GM12878 (cell line): Measurements from ENCODE around the gene COL26A1. TPM values are rescaled to one million over a fixed set of nuclear protein-coding genes. Genes with fewer than 3 reads are reported as not detected.

Experiments used
- ATAC-seq: fragments of 200-7000 bp; cut with Tn5 transposase; 3 replicates; pipeline ENCODE4 v1.9.1; 2020; ENCODE audit warnings: mild to moderate bottlenecking, moderate library complexity
- BruUV-seq: library from RNA; stranded (reverse); fragments of 400-500 nt; replicated peaks from 2 replicates; lab custom pipeline; 2021; lab: Mats Ljungman, UMichigan
- CTCF ChIA-PET: fragments of 300-600 bp; sonication (Branson Sonifier 250); formaldehyde crosslinking; extraction: SDS; loops from one replicate; lab custom pipeline; 2021; ENCODE audit warnings: inconsistent platforms; lab: Yijun Ruan, JAX
- POLR2A ChIA-PET: fragments of 350-600 bp; formaldehyde crosslinking; extraction: SDS; loops from one replicate; lab custom pipeline; 2021; ENCODE audit warnings: inconsistent platforms; lab: Charles Lee
- RAD21 ChIA-PET: fragments of 300-600 bp; sonication (Branson Sonifier 250); formaldehyde crosslinking; loops from one replicate; lab custom pipeline; 2023; ENCODE audit warnings: antibody characterized with exemption; ENCODE audit not compliant: unreplicated experiment; lab: Charles Lee
- SMC1A ChIA-PET: fragments of 300-600 bp; sonication (Branson Sonifier 250); formaldehyde crosslinking; loops from one replicate; lab custom pipeline; 2023; ENCODE audit not compliant: unreplicated experiment, uncharacterized antibody; lab: Charles Lee
- DNase-seq: peaks from one replicate; pipeline ENCODE4 v3.0.0-alpha.2; 2011; ENCODE audit warnings: low read depth, low spot score
- FAIRE-seq: peaks from 3 replicates; lab custom pipeline; 2011; peaks lifted over from hg19 to GRCh38; lab: Jason Lieb, UNC
- H2AFZ ChIP-seq: 2 replicates; pipeline ENCODE4 v1.6.0; 2011; ENCODE audit warnings: low read depth, low read length, control low read depth; ENCODE audit not compliant: control insufficient read depth
- H3K27ac ChIP-seq: 2 replicates; pipeline ENCODE4 v1.5.1; 2011; ENCODE audit warnings: control low read depth; ENCODE audit not compliant: control insufficient read depth, insufficient read depth
- H3K27me3 ChIP-seq, 2 experiments: replicated peaks in 1 of 2; 2 replicates each; pipeline versions ENCODE4 v1.6.0 to v1.6.1; 2011; ENCODE audit warnings: low read length in 1 of 2; ENCODE audit not compliant: control insufficient read depth in 2 of 2, insufficient read depth in 2 of 2
- H3K36me3 ChIP-seq, 2 experiments: 2 replicates each; pipeline ENCODE4 v1.5.1; 2011; ENCODE audit warnings: low read length in 1 of 2; ENCODE audit not compliant: control insufficient read depth in 2 of 2, insufficient read depth in 2 of 2
- H3K4me1 ChIP-seq: 2 replicates; pipeline ENCODE4 v1.6.1; 2011; ENCODE audit warnings: mild to moderate bottlenecking, low read length, moderate library complexity, mixed read lengths; ENCODE audit not compliant: control insufficient read depth, insufficient read depth
- H3K4me2 ChIP-seq: 2 replicates; pipeline ENCODE4 v1.6.0; 2011; ENCODE audit warnings: control low read depth; ENCODE audit not compliant: control insufficient read depth, insufficient read depth
- H3K4me3 ChIP-seq: fragments of 200-600 bp; sonication (generic); 2 replicates; pipeline ENCODE4 v1.5.1; 2016
- H3K79me2 ChIP-seq: 2 replicates; pipeline ENCODE4 v1.6.0; 2011; ENCODE audit warnings: low read length; ENCODE audit not compliant: control insufficient read depth, insufficient read depth
- H3K9ac ChIP-seq: 2 replicates; pipeline ENCODE4 v1.8.0; 2011; ENCODE audit warnings: low read length, control low read depth, mixed read lengths; ENCODE audit not compliant: control insufficient read depth, insufficient read depth
- H3K9me3 ChIP-seq: replicated peaks from 3 replicates; pipeline ENCODE4 v1.5.1; 2011; ENCODE audit warnings: mild to moderate bottlenecking, low read length; ENCODE audit not compliant: control insufficient read depth, insufficient read depth
- H4K20me1 ChIP-seq: 2 replicates; pipeline ENCODE4 v1.6.0; 2011; ENCODE audit not compliant: control insufficient read depth, insufficient read depth
- IKZF1 ChIP-seq: fragments of 450-650 bp; conservative IDR thresholded peaks from 2 replicates; pipeline ENCODE4 v1.6.1; 2017; ENCODE audit warnings: antibody characterized with exemption, mild to moderate bottlenecking
- KLF5 ChIP-seq: fragments of 450-650 bp; IDR thresholded peaks from 2 replicates; pipeline ENCODE4 v1.6.1; 2014; ENCODE audit warnings: mild to moderate bottlenecking; ENCODE audit not compliant: partially characterized antibody
- MEF2B ChIP-seq: fragments of 450-650 bp; IDR thresholded peaks from 2 replicates; pipeline ENCODE4 v1.6.1; 2018; ENCODE audit warnings: mild to moderate bottlenecking, moderate library complexity; ENCODE audit not compliant: partially characterized antibody, poor library complexity, severe bottlenecking
- MYB ChIP-seq: fragments of 150-350 bp; IDR thresholded peaks from 2 replicates; pipeline ENCODE4 v1.6.1; 2014; ENCODE audit warnings: mild to moderate bottlenecking, low read depth, low read length, borderline replicate concordance
- NFIC ChIP-seq: IDR thresholded peaks from 2 replicates; pipeline ENCODE4 v1.6.1; 2012; ENCODE audit warnings: low read depth, mild to moderate bottlenecking, inconsistent platforms, low read length, moderate library complexity
- NFYA ChIP-seq: IDR thresholded peaks from 2 replicates; pipeline ENCODE4 v1.6.1; 2011; ENCODE audit warnings: low read depth, mild to moderate bottlenecking, low read length, improper control_type of control experiment, borderline replicate concordance
- NR2F1 ChIP-seq: fragments of 450-650 bp; conservative IDR thresholded peaks from 2 replicates; pipeline ENCODE4 v1.6.1; 2017; ENCODE audit warnings: mild to moderate bottlenecking
- NRF1 ChIP-seq: conservative IDR thresholded peaks from 2 replicates; pipeline ENCODE4 v1.6.1; 2011; ENCODE audit warnings: mild to moderate bottlenecking, low read depth, low read length, improper control_type of control experiment
- RAD51 ChIP-seq: fragments of 450-650 bp; IDR thresholded peaks from 2 replicates; pipeline ENCODE4 v1.6.1; 2016; ENCODE audit warnings: moderate library complexity, mild to moderate bottlenecking, inconsistent platforms
- RELA ChIP-seq: fragments of 450-650 bp; IDR thresholded peaks from 2 replicates; pipeline ENCODE4 v1.8.0; 2014; ENCODE audit warnings: borderline replicate concordance; ENCODE audit not compliant: partially characterized antibody
- RFX5 ChIP-seq: IDR thresholded peaks from 2 replicates; pipeline ENCODE4 v1.6.1; 2011; ENCODE audit warnings: low read depth, low read length, improper control_type of control experiment
- SMAD5 ChIP-seq: IDR thresholded peaks from 2 replicates; pipeline ENCODE4 v1.6.1; 2016; ENCODE audit warnings: antibody characterized with exemption, low read depth
- SREBF2 ChIP-seq: IDR thresholded peaks from 2 replicates; pipeline ENCODE4 v1.6.1; 2012; ENCODE audit warnings: mild to moderate bottlenecking, low read length
- SRF ChIP-seq, 2 experiments: IDR thresholded peaks; 2 replicates each; pipeline ENCODE4 v1.6.1; 2011; ENCODE audit warnings: low read depth in 2 of 2, low read length in 2 of 2, mild to moderate bottlenecking in 1 of 2, moderate library complexity in 1 of 2
- STAT1 ChIP-seq: fragments of 450-650 bp; conservative IDR thresholded peaks from 2 replicates; pipeline ENCODE4 v1.6.1; 2014; ENCODE audit warnings: antibody characterized with exemption, mild to moderate bottlenecking
- YBX1 ChIP-seq: fragments of 450-650 bp; IDR thresholded peaks from 2 replicates; pipeline ENCODE4 v1.6.1; 2016; ENCODE audit warnings: antibody characterized with exemption
- YY1 ChIP-seq: IDR thresholded peaks from 2 replicates; pipeline ENCODE4 v1.6.1; 2011; ENCODE audit warnings: low read depth, mild to moderate bottlenecking, low read length
- ZSCAN29 ChIP-seq: fragments of 450-650 bp; IDR thresholded peaks from 2 replicates; pipeline ENCODE4 v1.6.1; 2017; ENCODE audit warnings: mild to moderate bottlenecking, moderate library complexity
- WGBS: methylation state at CpG from one replicate; pipeline ENCODE4 v1.1.6; 2016; ENCODE audit warnings: low lambda C conversion rate; ENCODE audit not compliant: insufficient replicate concordance, insufficient coverage; ENCODE audit errors: missing lambda C conversion rate; 5-methylcytosine and 5-hydroxymethylcytosine counted together
- in situ Hi-C: fragments of 300-500 bp; cut with MboI; formaldehyde crosslinking; loops from 9 replicates; pipeline ENCODE4 v1.14.3; 2018; ENCODE audit warnings: mixed read lengths
- intact Hi-C: fragments of 100-400 bp; cut with micrococcal nuclease; formaldehyde crosslinking; loops from one replicate; pipeline ENCODE4 v1.14.2; 2022; ENCODE audit not compliant: unreplicated experiment
- polyA plus RNA-seq, 11 experiments: library from polyadenylated mRNA; depleted of rRNA in 4 of 11; unstranded in 6 of 11; stranded (reverse) in 5 of 11; fragments of >200 nt; fragmentation: Nextera tagmentation in 4 of 11; fragmentation: Illumina TruSeq in 1 of 11; extraction: Ambion mirVana in 4 of 11; extraction: Trizol in 1 of 11; gene quantifications; 1 replicate in 1 of 11; 2 replicates in 10 of 11; pipeline versions ENCODE4 v1.2.1 to v1.2.3, GENCODE V29; 2011 to 2016; ENCODE audit warnings: inconsistent platforms in 2 of 11, missing spikeins in 2 of 11, low read depth in 1 of 11
- total RNA-seq, 4 experiments: library from RNA; depleted of rRNA in 3 of 4; stranded (reverse); fragments of >200 nt in 3 of 4; fragmentation: Illumina TruSeq in 1 of 4; extraction: Trizol in 1 of 4; gene quantifications; 2 replicates each; pipeline versions ENCODE4 v1.2.1 to v1.2.3, GENCODE V29; 2013 to 2021
- TF ChIP-seq, protein P1 (sequence below): fragments of 450-650 bp; IDR thresholded peaks from 2 replicates; pipeline ENCODE4 v1.6.1; 2016; ENCODE audit warnings: mild to moderate bottlenecking
- TF ChIP-seq, protein P2 (sequence below): IDR thresholded peaks from 2 replicates; pipeline ENCODE4 v1.6.1; 2011; ENCODE audit warnings: borderline replicate concordance, low read depth, mild to moderate bottlenecking, moderate library complexity, low read length; ENCODE audit not compliant: insufficient read depth, poor library complexity, severe bottlenecking

The COL26A1 gene
- total and polyA plus RNA-seq, 10 of the 15 experiments (the other 5 are each of a cell fraction or from before 2014, with no cell fraction given), result 0.08 TPM; not detected in 9

DNA sequence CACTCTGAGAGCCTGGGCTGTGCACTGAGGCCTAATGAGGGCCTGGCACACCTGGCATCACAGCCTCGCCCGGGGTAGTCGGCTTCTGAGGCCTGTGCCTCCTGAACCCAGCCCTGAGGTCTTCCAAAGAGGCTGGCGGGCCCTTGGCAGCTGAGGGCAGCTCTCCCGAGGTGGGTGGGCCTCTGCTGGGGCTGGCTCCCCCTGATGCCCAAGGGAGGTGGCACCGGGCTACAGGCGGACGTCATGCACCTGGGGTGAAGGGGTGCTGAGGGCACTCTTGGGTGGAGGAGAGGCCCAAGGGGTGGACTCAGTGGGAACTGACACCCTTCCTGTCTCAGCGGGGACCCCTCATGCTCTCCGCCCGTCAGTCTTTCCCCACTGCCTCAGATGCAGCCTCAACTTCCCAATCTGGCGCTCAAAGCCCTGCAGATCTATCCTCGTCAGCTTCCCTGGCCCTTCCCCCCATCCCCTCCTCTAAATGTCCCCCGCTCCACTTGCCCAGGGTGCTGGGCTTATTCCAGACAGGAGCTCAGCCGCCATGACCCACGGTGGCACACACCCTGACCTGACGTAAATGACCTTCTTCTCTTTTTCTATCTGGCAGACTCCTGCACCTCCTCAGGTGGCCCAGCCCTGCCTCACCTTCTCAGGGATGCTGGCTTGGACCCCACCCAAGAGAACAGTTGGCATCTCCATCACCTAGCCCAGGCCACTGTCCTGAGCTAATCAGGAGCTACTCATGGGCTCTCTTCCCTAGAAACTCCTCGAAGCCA, 228.2 kb downstream of the COL26A1 start:
- RAD21 ChIA-PET, result no interaction called here
- H2AFZ ChIP-seq, result no peak overlapping the region
- POLR2A ChIA-PET, result no interaction called here
- FAIRE-seq (no peak), ATAC-seq (no peak), DNase-seq (no peak)
- H3K4me3 ChIP-seq, result no peak overlapping the region
- no peaks in the 10 kb centered on the region for H3K36me3 ChIP-seq
- H3K9ac ChIP-seq, result no peak overlapping the region
- H3K4me2 ChIP-seq, result no peak overlapping the region
- H3K9me3 ChIP-seq, result no peaks in the 10 kb centered on the region
- intact Hi-C loops, result no loop called here
- no peak overlapping the region for H3K27ac ChIP-seq
- no peaks in the 10 kb centered on the region for H3K79me2 ChIP-seq
- H3K27me3 ChIP-seq, result no peaks in the 10 kb centered on the region
- no peaks in the 10 kb centered on the region for H4K20me1 ChIP-seq
- TF ChIP-seq MYB, result no peak
- TF ChIP-seq YY1, result no peak
- TF ChIP-seq IKZF1, result no peak
- TF ChIP-seq RELA, result no peak
- TF ChIP-seq RFX5, result no peak
- no peak for TF ChIP-seq YBX1
- no peak for TF ChIP-seq ZSCAN29
- no peak for TF ChIP-seq MEF2B
- no peak for TF ChIP-seq SMAD5
- TF ChIP-seq, protein P1, sequence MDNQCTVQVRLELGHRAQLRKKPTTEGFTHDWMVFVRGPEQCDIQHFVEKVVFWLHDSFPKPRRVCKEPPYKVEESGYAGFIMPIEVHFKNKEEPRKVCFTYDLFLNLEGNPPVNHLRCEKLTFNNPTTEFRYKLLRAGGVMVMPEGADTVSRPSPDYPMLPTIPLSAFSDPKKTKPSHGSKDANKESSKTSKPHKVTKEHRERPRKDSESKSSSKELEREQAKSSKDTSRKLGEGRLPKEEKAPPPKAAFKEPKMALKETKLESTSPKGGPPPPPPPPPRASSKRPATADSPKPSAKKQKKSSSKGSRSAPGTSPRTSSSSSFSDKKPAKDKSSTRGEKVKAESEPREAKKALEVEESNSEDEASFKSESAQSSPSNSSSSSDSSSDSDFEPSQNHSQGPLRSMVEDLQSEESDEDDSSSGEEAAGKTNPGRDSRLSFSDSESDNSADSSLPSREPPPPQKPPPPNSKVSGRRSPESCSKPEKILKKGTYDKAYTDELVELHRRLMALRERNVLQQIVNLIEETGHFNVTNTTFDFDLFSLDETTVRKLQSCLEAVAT, result no peak
- TF ChIP-seq SREBF2, result no peak
- TF ChIP-seq NFYA, result no peak
- no peak for TF ChIP-seq STAT1
- no peak for TF ChIP-seq KLF5
- no peak for TF ChIP-seq NFIC
- TF ChIP-seq NRF1, result no peak
- no peak for TF ChIP-seq SRF (IDR thresholded peaks at IDR 0.05; ENCODE audit: low read depth in 2 of 2, low read length in 2 of 2)
- no peak for TF ChIP-seq NR2F1
- TF ChIP-seq, protein P2, sequence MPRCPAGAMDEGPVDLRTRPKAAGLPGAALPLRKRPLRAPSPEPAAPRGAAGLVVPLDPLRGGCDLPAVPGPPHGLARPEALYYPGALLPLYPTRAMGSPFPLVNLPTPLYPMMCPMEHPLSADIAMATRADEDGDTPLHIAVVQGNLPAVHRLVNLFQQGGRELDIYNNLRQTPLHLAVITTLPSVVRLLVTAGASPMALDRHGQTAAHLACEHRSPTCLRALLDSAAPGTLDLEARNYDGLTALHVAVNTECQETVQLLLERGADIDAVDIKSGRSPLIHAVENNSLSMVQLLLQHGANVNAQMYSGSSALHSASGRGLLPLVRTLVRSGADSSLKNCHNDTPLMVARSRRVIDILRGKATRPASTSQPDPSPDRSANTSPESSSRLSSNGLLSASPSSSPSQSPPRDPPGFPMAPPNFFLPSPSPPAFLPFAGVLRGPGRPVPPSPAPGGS, result no peak
- no peak for TF ChIP-seq RAD51
- TF ChIP-seq, all 136 proteins: peak for 0
- ChIA-PET CTCF (interaction anchor here (0.6 to 0.7 kb wide), 2 partner anchors 103 to 656 kb away, joined by 3 to 5 read pairs; no protein-coding TSS in a partner anchor), SMC1A (no interaction called here)
- H3K4me1 ChIP-seq, result no peaks in the 10 kb centered on the region
- WGBS, result 43% methylated on average over 18 of the region's 18 CpGs
- BruUV-seq, result no TSS peak
- in situ Hi-C loops, result no loop called here
